A549 (cell line): Measurements from ENCODE around the gene ZFP92. TPM values are rescaled to one million over a fixed set of nuclear protein-coding genes. Genes with fewer than 3 reads are reported as not detected.
A peak's percentile ranks its signal among the peaks of the same experiment; 100 is the strongest.

Source experiments
- ATAC-seq, 2 experiments: fragments of 200-7000 bp in 1 of 2; fragments of >200 bp in 1 of 2; cut with Nextera tagmentation in 1 of 2; cut with Tn5 transposase in 1 of 2; 3 replicates each; pipeline versions ENCODE4 v1.8.0 to v1.9.1; 2018 to 2020; ENCODE audit warnings: mild to moderate bottlenecking in 1 of 2, moderate library complexity in 1 of 2
- CTCF ChIA-PET: fragments of 300-600 bp; sonication (Branson Sonifier 250); formaldehyde crosslinking; extraction: SDS; loops from one replicate; lab custom pipeline; 2021; ENCODE audit warnings: antibody characterized with exemption, inconsistent platforms; lab: Yijun Ruan, JAX
- POLR2A ChIA-PET: fragments of 350-600 bp; formaldehyde crosslinking; extraction: SDS; loops from one replicate; lab custom pipeline; 2021; ENCODE audit warnings: antibody characterized with exemption, inconsistent platforms; lab: Yijun Ruan, JAX
- DNase-seq, 2 experiments: peaks; one replicate each; pipeline versions ENCODE4 v3.0.0 to v3.0.0-alpha.2; 2011 to 2016; ENCODE audit warnings: low read depth in 1 of 2, low spot score in 1 of 2
- FAIRE-seq: peaks from 2 replicates; lab custom pipeline; 2011; peaks lifted over from hg19 to GRCh38; lab: Jason Lieb, UNC
- H3K27ac ChIP-seq, 2 experiments: fragments of >200 bp; sonication (Bioruptor Twin); formaldehyde crosslinking; 3 replicates each; pipeline ENCODE4 v1.5.1; 2016 to 2017
- H3K4me1 ChIP-seq: fragments of >200 bp; sonication (Bioruptor Twin); formaldehyde crosslinking; 3 replicates; pipeline ENCODE4 v1.6.1; 2016
- H3K4me2 ChIP-seq: fragments of >200 bp; sonication (Bioruptor Twin); formaldehyde crosslinking; 3 replicates; pipeline ENCODE4 v1.6.1; 2016
- H3K4me3 ChIP-seq: fragments of >200 bp; sonication (Bioruptor Twin); formaldehyde crosslinking; 3 replicates; pipeline ENCODE4 v1.5.1; 2016
- H3K9me3 ChIP-seq: fragments of >200 bp; sonication (Bioruptor Twin); formaldehyde crosslinking; 3 replicates; pipeline ENCODE4 v1.6.1; 2016
- CEBPB ChIP-seq, 2 experiments: fragments of >200 bp in 1 of 2; sonication (Bioruptor Twin) in 1 of 2; formaldehyde crosslinking in 1 of 2; IDR thresholded peaks; 2 replicates each; pipeline ENCODE4 v1.6.1; 2012 to 2016
- CHD2 ChIP-seq: fragments of 150-350 bp; IDR thresholded peaks from 2 replicates; pipeline ENCODE4 v1.6.1; 2014; ENCODE audit warnings: low read length; ENCODE audit not compliant: partially characterized antibody
- EHMT2 ChIP-seq: fragments of 200-600 bp; sonication (generic); IDR thresholded peaks from 2 replicates; pipeline ENCODE4 v1.6.1; 2016; ENCODE audit warnings: antibody characterized with exemption, low read depth, mild to moderate bottlenecking, moderate library complexity
- EP300 ChIP-seq, 2 experiments: fragments of >200 bp; sonication (Bioruptor Twin); formaldehyde crosslinking; IDR thresholded peaks; 2 replicates in 1 of 2; 3 replicates in 1 of 2; pipeline ENCODE4 v1.6.1; 2016 to 2017
- FOXS1 ChIP-seq: fragments of 250-450 bp; sonication (Bioruptor Pico); IDR thresholded peaks from 2 replicates; pipeline ENCODE4 v1.5.0; 2020; ENCODE audit warnings: mild to moderate bottlenecking, moderate library complexity
- HDAC2 ChIP-seq: fragments of 200-600 bp; sonication (generic); IDR thresholded peaks from 2 replicates; pipeline ENCODE4 v1.6.1; 2016
- HOXB5 ChIP-seq: fragments of 250-450 bp; sonication (Bioruptor Pico); IDR thresholded peaks from 2 replicates; pipeline ENCODE4 v1.5.0; 2020; ENCODE audit warnings: mild to moderate bottlenecking, moderate library complexity
- JUNB ChIP-seq: fragments of >200 bp; sonication (Bioruptor Twin); formaldehyde crosslinking; IDR thresholded peaks from 2 replicates; pipeline ENCODE4 v1.6.1; 2016
- KDM5A ChIP-seq: fragments of 200-600 bp; sonication (generic); IDR thresholded peaks from 2 replicates; pipeline ENCODE4 v1.6.1; 2016; ENCODE audit warnings: antibody characterized with exemption, mild to moderate bottlenecking
- MAFK ChIP-seq: fragments of 450-650 bp; IDR thresholded peaks from 2 replicates; pipeline ENCODE4 v1.6.1; 2014; ENCODE audit not compliant: partially characterized antibody
- MAZ ChIP-seq: fragments of 150-350 bp; IDR thresholded peaks from 2 replicates; pipeline ENCODE4 v1.6.1; 2014; ENCODE audit warnings: antibody characterized with exemption, low read depth, low read length, borderline replicate concordance
- MYC ChIP-seq: IDR thresholded peaks from 2 replicates; pipeline ENCODE4 v1.6.1; 2012; ENCODE audit warnings: mild to moderate bottlenecking, inconsistent platforms, low read length, improper control_type of control experiment, borderline replicate concordance
- NFE2L2 ChIP-seq: fragments of 150-350 bp; conservative IDR thresholded peaks from 2 replicates; pipeline ENCODE4 v1.6.1; 2014; ENCODE audit warnings: low read length
- PHF8 ChIP-seq: fragments of 200-600 bp; sonication (generic); IDR thresholded peaks from 2 replicates; pipeline ENCODE4 v1.6.1; 2016; ENCODE audit warnings: low read depth, mild to moderate bottlenecking, antibody characterized with exemption, moderate library complexity, borderline replicate concordance
- SMC3 ChIP-seq: fragments of >200 bp; sonication (Bioruptor Twin); formaldehyde crosslinking; IDR thresholded peaks from 3 replicates; pipeline ENCODE4 v1.6.1; 2018; ENCODE audit warnings: inconsistent platforms
- SREBF2 ChIP-seq: fragments of 450-650 bp; IDR thresholded peaks from 2 replicates; pipeline ENCODE4 v1.6.1; 2014; ENCODE audit warnings: mild to moderate bottlenecking, moderate library complexity
- ZFP36 ChIP-seq: fragments of 450-650 bp; IDR thresholded peaks from 2 replicates; pipeline ENCODE4 v1.6.1; 2014; ENCODE audit warnings: borderline replicate concordance; ENCODE audit not compliant: partially characterized antibody
- WGBS: methylation state at CpG from one replicate; pipeline ENCODE4 v1.1.6; 2017; ENCODE audit errors: missing lambda C conversion rate; 5-methylcytosine and 5-hydroxymethylcytosine counted together
- polyA plus RNA-seq, 4 experiments: library from polyadenylated mRNA; depleted of rRNA in 3 of 4; stranded (reverse); fragments of >200 nt; fragmentation: RNase III in 1 of 4; extraction: RNeasy Plus Mini Kit Qiagen cat#74134 plus additional on column Dnase treatment in 1 of 4; gene quantifications; 2 replicates in 3 of 4; 3 replicates in 1 of 4; pipeline ENCODE4 v1.2.3, GENCODE V29; 2011 to 2017
- TF ChIP-seq, protein P1 (sequence below): fragments of 250-450 bp; sonication (Bioruptor Pico); IDR thresholded peaks from 2 replicates; pipeline ENCODE4 v1.5.0; 2020; ENCODE audit warnings: low read depth, mild to moderate bottlenecking, moderate library complexity
- TF ChIP-seq, protein P2 (sequence below): IDR thresholded peaks from 2 replicates; pipeline ENCODE4 v1.6.1; 2012
- TF ChIP-seq, protein P3 (sequence below): fragments of 450-650 bp; IDR thresholded peaks from 2 replicates; pipeline ENCODE4 v1.6.1; 2014; ENCODE audit warnings: antibody characterized with exemption
- TF ChIP-seq, protein P4 (sequence below): fragments of 250-450 bp; sonication (Bioruptor Pico); IDR thresholded peaks from 2 replicates; pipeline ENCODE4 v1.5.0; 2021; ENCODE audit warnings: mild to moderate bottlenecking, moderate library complexity, borderline replicate concordance
- TF ChIP-seq, protein P5 (sequence below): IDR thresholded peaks from 2 replicates; pipeline ENCODE4 v1.6.1; 2012

Gene ZFP92
- polyA plus RNA-seq, 2 of the 4 experiments (the other 2 are of a cell fraction) = 0.47 to 0.70 TPM

DNA sequence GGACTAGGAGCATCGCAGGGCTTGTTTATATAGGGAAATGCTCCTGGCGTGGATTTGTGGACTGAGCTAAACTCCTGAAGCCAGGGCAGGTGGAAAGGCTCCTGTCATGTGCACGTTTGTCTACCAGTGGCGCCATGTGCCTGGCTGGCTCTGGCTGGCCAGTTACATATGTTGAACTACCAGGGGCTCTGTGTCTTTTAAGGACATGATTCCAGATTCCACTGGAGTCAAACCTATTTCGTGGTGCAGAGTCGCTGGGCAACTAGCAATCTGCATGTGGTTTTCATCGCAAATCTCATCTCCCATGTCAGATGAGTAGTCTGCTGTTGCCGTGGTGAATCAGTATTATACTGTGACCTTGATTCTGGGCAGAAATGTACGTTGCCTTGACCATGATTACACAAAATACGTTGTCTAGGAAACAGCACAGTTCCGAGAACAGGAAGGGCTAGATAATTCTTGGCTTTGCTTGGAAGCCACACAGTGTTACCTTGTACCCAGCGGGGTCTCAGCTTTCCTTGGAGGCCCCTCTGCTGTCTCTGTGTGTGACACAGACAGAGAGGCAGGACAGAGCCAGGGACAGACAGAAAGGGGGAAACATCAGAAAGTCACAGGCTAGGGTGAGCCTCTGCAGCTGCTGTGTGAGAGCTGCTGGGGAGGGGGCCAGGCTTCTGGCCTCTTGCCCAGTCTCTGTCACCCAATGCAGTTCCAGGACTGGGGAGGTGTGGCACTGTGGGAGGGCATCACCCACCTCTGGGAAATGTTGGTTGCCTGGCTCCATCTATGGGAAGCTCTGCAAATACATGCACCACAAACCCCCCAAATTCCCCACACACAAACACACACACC, 29.4 kb upstream of the ZFP92 start:
- Histone ChIP-seq H3K9me3 (no peaks in the 10 kb centered on the region), H3K27ac (no peak overlapping the region), H3K4me2 (peak overlapping the region; percentile 19; the same call in 1 of the 3 replicates), H3K4me1 (no peaks in the 10 kb centered on the region), H3K4me3 (no peak overlapping the region)
- ChIA-PET CTCF (interaction anchor here (0.6 to 2.5 kb wide), 3 partner anchors 11 to 158 kb away, joined by 3 to 9 read pairs (median 3); no protein-coding TSS in a partner anchor), POLR2A (no interaction called here)
- WGBS = 52% methylated on average over 12 of the region's 12 CpGs
- peak; percentile 74 to 75 for ATAC-seq
- peak; percentile 19 to 50 for DNase-seq
- no peak for FAIRE-seq
- TF ChIP-seq MAFK (no peak), JUNB (no peak), NFE2L2 (no peak), KDM5A (no peak), EHMT2 (no peak), SMC3 (no peak), HDAC2 (no peak), CEBPB (IDR thresholded peaks at IDR 0.05) (no peak), CHD2 (no peak)
- TF ChIP-seq, protein P1, sequence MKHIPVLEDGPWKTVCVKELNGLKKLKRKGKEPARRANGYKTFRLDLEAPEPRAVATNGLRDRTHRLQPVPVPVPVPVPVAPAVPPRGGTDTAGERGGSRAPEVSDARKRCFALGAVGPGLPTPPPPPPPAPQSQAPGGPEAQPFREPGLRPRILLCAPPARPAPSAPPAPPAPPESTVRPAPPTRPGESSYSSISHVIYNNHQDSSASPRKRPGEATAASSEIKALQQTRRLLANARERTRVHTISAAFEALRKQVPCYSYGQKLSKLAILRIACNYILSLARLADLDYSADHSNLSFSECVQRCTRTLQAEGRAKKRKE (CRISPR knock-in tag) = no peak
- TF ChIP-seq, protein P2, sequence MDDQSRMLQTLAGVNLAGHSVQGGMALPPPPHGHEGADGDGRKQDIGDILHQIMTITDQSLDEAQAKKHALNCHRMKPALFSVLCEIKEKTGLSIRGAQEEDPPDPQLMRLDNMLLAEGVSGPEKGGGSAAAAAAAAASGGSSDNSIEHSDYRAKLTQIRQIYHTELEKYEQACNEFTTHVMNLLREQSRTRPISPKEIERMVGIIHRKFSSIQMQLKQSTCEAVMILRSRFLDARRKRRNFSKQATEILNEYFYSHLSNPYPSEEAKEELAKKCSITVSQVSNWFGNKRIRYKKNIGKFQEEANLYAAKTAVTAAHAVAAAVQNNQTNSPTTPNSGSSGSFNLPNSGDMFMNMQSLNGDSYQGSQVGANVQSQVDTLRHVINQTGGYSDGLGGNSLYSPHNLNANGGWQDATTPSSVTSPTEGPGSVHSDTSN = no peak
- TF ChIP-seq, protein P3, sequence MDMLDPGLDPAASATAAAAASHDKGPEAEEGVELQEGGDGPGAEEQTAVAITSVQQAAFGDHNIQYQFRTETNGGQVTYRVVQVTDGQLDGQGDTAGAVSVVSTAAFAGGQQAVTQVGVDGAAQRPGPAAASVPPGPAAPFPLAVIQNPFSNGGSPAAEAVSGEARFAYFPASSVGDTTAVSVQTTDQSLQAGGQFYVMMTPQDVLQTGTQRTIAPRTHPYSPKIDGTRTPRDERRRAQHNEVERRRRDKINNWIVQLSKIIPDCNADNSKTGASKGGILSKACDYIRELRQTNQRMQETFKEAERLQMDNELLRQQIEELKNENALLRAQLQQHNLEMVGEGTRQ = no peak
- TF ChIP-seq, protein P4, sequence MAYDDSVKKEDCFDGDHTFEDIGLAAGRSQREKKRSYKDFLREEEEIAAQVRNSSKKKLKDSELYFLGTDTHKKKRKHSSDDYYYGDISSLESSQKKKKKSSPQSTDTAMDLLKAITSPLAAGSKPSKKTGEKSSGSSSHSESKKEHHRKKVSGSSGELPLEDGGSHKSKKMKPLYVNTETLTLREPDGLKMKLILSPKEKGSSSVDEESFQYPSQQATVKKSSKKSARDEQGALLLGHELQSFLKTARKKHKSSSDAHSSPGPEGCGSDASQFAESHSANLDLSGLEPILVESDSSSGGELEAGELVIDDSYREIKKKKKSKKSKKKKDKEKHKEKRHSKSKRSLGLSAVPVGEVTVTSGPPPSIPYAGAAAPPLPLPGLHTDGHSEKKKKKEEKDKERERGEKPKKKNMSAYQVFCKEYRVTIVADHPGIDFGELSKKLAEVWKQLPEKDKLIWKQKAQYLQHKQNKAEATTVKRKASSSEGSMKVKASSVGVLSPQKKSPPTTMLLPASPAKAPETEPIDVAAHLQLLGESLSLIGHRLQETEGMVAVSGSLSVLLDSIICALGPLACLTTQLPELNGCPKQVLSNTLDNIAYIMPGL (CRISPR knock-in tag) = no peak
- TF ChIP-seq, all 56 proteins: peak for 0

DNA sequence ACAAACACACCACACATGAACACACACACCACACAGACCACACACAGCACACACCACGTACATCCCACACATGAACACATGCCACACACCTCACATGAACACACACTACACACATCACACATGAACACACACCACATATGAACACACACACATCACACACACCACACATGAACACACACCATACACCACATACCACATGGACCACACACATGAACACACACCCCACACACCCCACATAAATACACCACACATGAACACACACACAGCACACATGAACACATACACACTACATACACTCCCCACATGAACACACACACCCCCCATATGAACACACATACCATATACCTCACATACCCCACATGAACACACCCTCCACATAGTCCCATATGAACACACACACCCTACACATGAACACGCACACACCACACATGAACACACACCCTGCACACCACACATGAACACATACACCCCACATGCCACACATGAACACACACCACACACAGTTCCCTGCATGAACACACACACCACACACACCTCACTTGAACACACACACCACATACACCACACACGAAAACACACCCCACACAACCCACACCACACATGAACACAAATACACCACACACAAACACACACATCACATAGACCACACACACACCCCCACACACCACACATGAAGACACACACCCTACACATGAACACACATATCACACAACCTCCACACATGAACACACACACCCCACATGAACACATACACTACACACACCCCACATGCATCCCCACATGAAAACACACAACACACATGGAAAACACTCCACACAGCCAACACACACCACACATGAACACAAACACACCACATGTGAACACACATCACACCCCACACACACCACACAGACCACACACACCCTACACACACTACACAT, 28.4 kb upstream of the ZFP92 start:
- ATAC-seq (no peak), DNase-seq (no peak), FAIRE-seq (peak; percentile 81)
- H3K4me1 ChIP-seq = no peaks in the 10 kb centered on the region
- no peaks in the 10 kb centered on the region for H3K9me3 ChIP-seq
- ChIA-PET POLR2A (no interaction called here), CTCF (interaction anchor here (0.9 kb wide), 1 partner anchor 157 kb away, joined by 3 read pairs; no protein-coding TSS in a partner anchor)
- H3K4me2 ChIP-seq = no peak overlapping the region
- 26% methylated on average over 3 of the region's 3 CpGs for WGBS
- H3K4me3 ChIP-seq = no peak overlapping the region
- no peak overlapping the region for H3K27ac ChIP-seq
- TF ChIP-seq SREBF2 = no peak
- TF ChIP-seq NFE2L2 = no peak
- TF ChIP-seq SMC3 = no peak
- no peak for TF ChIP-seq MYC
- TF ChIP-seq MAZ = no peak
- TF ChIP-seq, protein P4 (CRISPR knock-in tag) = no peak
- TF ChIP-seq, protein P5, sequence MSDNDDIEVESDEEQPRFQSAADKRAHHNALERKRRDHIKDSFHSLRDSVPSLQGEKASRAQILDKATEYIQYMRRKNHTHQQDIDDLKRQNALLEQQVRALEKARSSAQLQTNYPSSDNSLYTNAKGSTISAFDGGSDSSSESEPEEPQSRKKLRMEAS = no peak
- TF ChIP-seq, protein P2 = no peak
- no peak for TF ChIP-seq PHF8
- TF ChIP-seq HOXB5 (CRISPR knock-in tag) = no peak
- no peak for TF ChIP-seq ZFP36
- TF ChIP-seq HDAC2 = no peak
- no peak for TF ChIP-seq FOXS1 (CRISPR knock-in tag)
- TF ChIP-seq EP300 (IDR thresholded peaks at IDR 0.05) = no peak
- no peak for TF ChIP-seq MAFK
- TF ChIP-seq, all 56 proteins: peak for 0
